GM18861 (cell line): Measurements from ENCODE around the gene CEMP1.

Source experiments
- ATAC-seq: cut with Tn5 transposase; IDR thresholded peaks from one replicate; pipeline ENCODE4 v1.9.1; 2021; ENCODE audit not compliant: unreplicated experiment

The CEMP1 gene

GRCh38 chr16:2486645-2487516 is 44.3 kb downstream of the CEMP1 start:
- ATAC-seq: peak; percentile 75

GRCh38 chr16:2485811-2486507 is 45.2 kb downstream of the CEMP1 start:
- ATAC-seq: no peak

- ATAC-seq: no peak
Measured at GRCh38 chr16:2484898-2485508, 46.2 kb downstream of the CEMP1 start.

GRCh38 chr16:2483939-2484897 is 47.0 kb downstream of the CEMP1 start:
- ATAC-seq: no peak

- ATAC-seq: no peak
Measured at GRCh38 chr16:2482708-2483534, 48.3 kb downstream of the CEMP1 start.

- ATAC-seq: no peak
Measured at GRCh38 chr16:2482249-2482648, 49.0 kb downstream of the CEMP1 start.

GRCh38 chr16:2481676-2482075 is 49.5 kb downstream of the CEMP1 start:
- ATAC-seq: no peak

- ATAC-seq: no peak
Measured at GRCh38 chr16:2480948-2481347, 50.3 kb downstream of the CEMP1 start.
